Lower leg skin (tissue), 4 donors: ENCODE results near the gene RBM33. TPM values are rescaled to one million over a fixed set of nuclear protein-coding genes. Genes with fewer than 3 reads are reported as not detected.

Source experiments
- DNase-seq, 2 donors: peaks; one replicate each; pipeline ENCODE4 v3.0.0-alpha.2; 2019; ENCODE audit warnings: low spot score in 2 of 2
- H3K4me3 ChIP-seq: fragments of 200-600 bp; sonication (generic); 2 replicates; pipeline ENCODE4 v1.5.1; 2017; ENCODE audit warnings: mild to moderate bottlenecking, low read depth; ENCODE audit not compliant: poor library complexity, severe bottlenecking
- CTCF ChIP-seq, 3 donors: fragments of 450-650 bp; IDR thresholded peaks; one replicate each; pipeline ENCODE4 v1.5.1; 2016; ENCODE audit warnings: antibody characterized with exemption in 3 of 3, mild to moderate bottlenecking in 3 of 3, moderate library complexity in 2 of 3
- POLR2A ChIP-seq, 2 donors: fragments of 450-650 bp; IDR thresholded peaks; one replicate each; pipeline ENCODE4 v1.6.1; 2016 to 2017; ENCODE audit warnings: antibody characterized with exemption in 2 of 2, mild to moderate bottlenecking in 1 of 2, moderate library complexity in 1 of 2
- WGBS, 2 donors: methylation state at CpG; one replicate each; pipeline ENCODE4 v1.1.5; 2018; 5-methylcytosine and 5-hydroxymethylcytosine counted together
- intact Hi-C: fragments of 100-400 bp; cut with DNase I; formaldehyde crosslinking; loops from one replicate; pipeline ENCODE4 v1.15.0; 2023; ENCODE audit warnings: low total_unique reads
- total RNA-seq, 4 donors: library from RNA; depleted of rRNA; stranded (reverse); fragments of >200 nt; gene quantifications; one replicate each; pipeline ENCODE4 v1.1.0, GENCODE V29; 2016

The RBM33 gene
- total RNA-seq, 4 donors from 2014 or later, result 35.8 to 83.9 (median 56.7) TPM

GRCh38 chr7:155811895-155812761 lies 167.7 kb downstream of the RBM33 start, which contains the start of gene SHH:
Gene SHH (minus strand): TSS chr7:155812463. CDS start chr7:155812122, 341 bp downstream.
- intact Hi-C loops, result no loop called here
- 1 to 2% methylated on average over 53 of the region's 53 CpGs for WGBS, 2 donors
- H3K4me3 ChIP-seq, result no peak within 1 kb of the TSS
- TF ChIP-seq CTCF (IDR thresholded peaks at IDR 0.05) (no peak), POLR2A (IDR thresholded peaks at IDR 0.05) (no peak)
- no peak for DNase-seq

- no peak overlapping the region for H3K4me3 ChIP-seq
- WGBS, 2 donors, result 11 to 12% methylated on average over 8 of the region's 8 CpGs
- no peak for DNase-seq
- intact Hi-C loops, result no loop called here
- TF ChIP-seq CTCF (IDR thresholded peaks at IDR 0.05), result no peak
- TF ChIP-seq POLR2A (IDR thresholded peaks at IDR 0.05), result no peak
Observed at GRCh38 chr7:155813125-155813524, 168.7 kb downstream of the RBM33 start.

- H3K4me3 ChIP-seq, result no peak overlapping the region
- intact Hi-C loops, result no loop called here
- WGBS, 2 donors, result 17 to 22% methylated on average over 17 of the region's 19 CpGs
- no peak for TF ChIP-seq POLR2A (IDR thresholded peaks at IDR 0.05)
- no peak for TF ChIP-seq CTCF (IDR thresholded peaks at IDR 0.05)
- DNase-seq, result no peak
Observed at GRCh38 chr7:155813546-155814315, 169.3 kb downstream of the RBM33 start.

GRCh38 chr7:155814316-155815276 lies 170.1 kb downstream of the RBM33 start:
- no peak for DNase-seq
- intact Hi-C loops, result no loop called here
- no peak overlapping the region for H3K4me3 ChIP-seq
- 12 to 14% methylated on average over 17 to 22 of the region's 22 CpGs for WGBS, 2 donors
- TF ChIP-seq CTCF (IDR thresholded peaks at IDR 0.05) (no peak), POLR2A (IDR thresholded peaks at IDR 0.05) (no peak)
